AG08396 (cell line): ENCODE data around the gene ABCB8.

Experiments used
- DNase-seq: peaks from one replicate; pipeline ENCODE4 v3.0.0; 2012; ENCODE audit warnings: low spot score, mixed read lengths

ABCB8 gene

GRCh38 chr7:151028131-151028947 is at the start of gene ABCB8:
Gene ABCB8, plus strand, starts transcription at chr7:151028450. Its CDS starts 66 bp downstream, at chr7:151028516.
- DNase-seq: peak; percentile 100

GRCh38 chr7:150979713-150980390 is 48.4 kb upstream of the ABCB8 start:
- no peak for DNase-seq

- DNase-seq: no peak
These were observed 47.6 kb upstream of the ABCB8 start for GRCh38 chr7:150980663-150981062.

DNA sequence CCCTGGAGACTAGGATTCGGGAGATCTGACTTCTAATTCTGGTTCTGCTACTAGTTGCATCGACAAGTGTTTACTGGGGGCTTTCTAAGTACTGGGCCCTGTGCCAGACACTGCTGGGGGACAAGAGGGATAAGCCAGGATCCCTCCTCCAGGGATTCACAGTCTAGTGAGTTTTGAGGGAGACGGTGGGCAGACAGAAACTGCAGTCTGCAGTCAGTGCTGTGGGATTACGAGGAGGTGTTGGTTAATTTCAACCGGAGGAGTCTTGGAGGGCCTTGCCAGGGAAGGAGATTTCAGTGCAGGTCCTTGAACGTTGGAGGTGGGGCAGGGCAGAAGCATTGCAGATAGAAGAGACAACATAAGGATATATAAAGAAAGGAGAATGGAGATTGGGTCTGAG is 46.6 kb upstream of the ABCB8 start:
- DNase-seq: no peak

DNA sequence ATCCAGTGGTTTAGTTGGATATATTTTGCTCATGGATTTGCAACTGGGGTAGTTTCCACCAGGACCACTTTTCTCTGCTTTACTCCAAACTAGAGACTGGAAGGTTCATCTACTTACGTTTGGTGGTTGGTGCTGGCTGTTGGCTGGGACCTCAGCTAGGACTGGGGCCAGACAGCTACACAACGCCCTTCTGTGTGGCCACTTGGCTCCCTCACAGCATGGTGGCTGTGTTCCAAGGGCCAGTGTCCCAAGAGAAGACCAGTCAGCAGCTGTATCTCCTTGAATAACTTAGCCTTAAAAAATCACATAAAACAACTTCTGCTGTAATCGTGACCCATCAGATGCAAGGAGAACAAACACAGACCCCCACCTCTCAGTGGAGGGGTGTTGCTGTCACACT is 45.9 kb upstream of the ABCB8 start:
- DNase-seq: no peak

DNA sequence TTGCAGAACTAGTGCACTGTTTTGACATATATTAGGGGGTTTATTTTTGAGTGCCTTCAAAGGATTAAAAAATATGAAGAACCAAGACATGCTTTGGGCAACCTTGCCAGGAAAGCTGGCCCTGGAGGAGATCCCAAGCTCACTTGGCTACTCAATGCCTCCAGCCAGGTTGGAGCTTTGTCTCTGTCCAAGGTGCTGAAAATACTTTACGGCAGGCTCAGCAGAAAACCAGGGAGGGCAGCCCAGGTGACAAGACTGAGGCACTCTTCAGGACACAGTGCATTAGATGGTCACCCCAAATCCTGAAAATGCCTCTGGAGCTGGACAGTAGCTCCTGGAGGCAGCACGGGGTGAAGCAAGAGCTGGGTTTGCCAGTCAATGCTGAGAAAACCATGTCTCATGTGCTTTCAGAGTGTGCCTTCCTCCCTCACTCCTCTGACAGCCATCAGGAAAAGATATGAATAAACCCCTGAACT is 44.3 kb upstream of the ABCB8 start:
- DNase-seq: peak; percentile 59

DNA sequence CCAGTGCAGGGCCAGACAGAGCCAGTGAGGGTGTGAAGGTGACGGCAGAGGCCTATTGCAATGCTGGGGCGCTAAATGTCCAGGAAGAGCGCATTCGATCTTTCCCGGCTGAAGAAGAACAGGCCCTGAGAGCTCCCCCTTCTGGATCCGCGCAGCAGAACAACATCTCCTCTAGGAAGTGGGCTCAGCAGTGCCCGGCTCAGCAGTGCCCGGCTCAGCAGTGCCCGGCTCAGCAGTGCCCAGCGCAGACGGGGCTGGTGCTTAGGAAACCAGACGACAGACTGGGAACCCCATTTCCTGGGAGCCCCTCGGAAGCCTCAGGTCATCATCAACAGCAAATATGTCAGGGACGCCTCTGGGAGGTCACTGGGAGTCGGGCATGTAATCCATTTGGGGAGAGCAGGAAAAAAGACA is 42.1 kb upstream of the ABCB8 start:
- peak; percentile 82 for DNase-seq

GRCh38 chr7:150986556-150986955 is 41.7 kb upstream of the ABCB8 start:
- DNase-seq: no peak

DNA sequence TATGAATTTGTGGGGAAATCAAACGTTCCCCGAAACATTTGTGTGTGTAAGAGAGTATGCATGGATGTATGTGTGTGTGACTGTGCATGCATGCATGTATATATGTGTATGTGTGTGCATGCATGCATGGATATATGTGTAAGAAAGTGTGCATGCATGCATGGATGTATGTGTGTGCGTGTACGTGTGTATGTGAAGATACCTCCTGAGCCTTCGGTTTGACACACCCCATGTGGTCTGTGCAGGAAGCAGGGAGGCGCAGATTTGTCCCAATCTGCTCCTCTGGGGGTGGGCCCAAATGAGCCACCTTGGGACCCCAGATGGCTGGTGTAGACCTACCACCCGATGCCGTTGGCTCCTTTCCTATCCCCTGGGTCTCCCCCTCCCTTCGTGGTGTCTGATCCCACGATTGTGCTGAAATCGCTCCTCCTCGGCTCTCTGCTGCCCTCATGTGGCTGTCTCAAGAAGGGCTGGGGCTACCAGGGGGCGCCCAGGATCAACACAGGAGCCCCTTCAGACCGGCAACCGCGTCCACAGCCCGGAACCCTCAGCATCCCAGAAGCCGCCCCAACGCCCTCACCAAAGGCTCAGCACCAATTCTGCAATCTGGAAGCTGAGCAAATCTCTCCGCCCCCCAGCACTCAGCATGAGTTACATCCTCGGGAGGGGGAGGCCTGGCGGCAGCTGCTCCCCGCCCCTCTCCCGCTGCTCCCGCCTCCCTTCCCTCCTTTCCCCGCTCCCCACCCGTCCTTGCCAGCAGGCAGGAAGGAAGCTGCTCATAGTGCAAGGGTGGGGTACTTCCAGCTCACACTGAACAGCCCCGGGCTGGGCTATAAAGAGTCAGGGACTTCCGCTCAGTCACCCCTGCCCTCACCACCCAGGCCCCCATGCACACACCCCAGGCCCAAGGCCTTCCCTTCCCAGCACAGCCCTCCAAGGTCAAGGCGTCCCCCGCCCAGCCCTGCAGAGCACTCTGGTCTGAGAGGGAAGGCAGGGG is 39.7 kb upstream of the ABCB8 start:
- DNase-seq: peak; percentile 80

- DNase-seq: no peak
These were observed 38.8 kb upstream of the ABCB8 start for GRCh38 chr7:150989456-150989855.

DNA sequence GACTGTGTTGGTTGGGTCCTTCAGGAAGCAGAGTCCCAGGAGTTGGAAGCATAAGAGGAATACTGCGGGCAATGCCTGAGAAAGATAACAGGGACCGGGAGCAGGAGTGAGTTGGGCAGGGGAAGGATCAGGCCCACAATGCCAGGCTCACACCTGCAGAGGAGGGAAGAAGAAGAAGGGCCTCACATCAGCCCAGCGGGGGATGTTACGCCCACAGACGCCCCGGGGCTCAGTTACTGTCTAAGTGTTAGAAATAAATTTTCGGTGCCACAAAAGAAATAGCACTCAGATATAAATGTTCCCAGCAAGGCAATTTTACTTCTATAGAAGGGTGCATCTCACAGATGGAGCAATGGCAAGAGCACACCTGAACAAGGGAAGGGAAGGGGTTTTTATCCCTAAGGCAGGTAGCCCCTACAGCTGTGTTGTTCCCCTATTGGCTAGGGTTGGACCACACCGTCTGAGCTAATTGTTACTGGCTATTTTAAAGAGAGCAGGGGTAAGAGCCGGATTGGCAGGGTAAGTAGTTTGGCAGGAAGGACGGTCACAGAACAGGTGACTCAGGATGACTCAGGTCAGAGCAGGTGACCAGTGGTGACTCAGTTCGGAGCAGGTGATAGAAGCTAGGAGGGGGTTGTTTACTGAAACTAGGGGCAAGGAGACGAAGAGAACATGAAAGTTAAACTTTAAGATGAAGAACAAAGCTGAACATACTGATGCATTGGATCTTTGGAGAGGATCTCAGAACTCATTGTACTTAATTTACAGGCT is 37.6 kb upstream of the ABCB8 start, which contains the start of gene NOS3:
TSS of gene NOS3 (plus strand) at position 602 of the 771 bp plus-strand sequence. CDS start 2,787 bp downstream, outside the sequence.
- no peak for DNase-seq

DNA sequence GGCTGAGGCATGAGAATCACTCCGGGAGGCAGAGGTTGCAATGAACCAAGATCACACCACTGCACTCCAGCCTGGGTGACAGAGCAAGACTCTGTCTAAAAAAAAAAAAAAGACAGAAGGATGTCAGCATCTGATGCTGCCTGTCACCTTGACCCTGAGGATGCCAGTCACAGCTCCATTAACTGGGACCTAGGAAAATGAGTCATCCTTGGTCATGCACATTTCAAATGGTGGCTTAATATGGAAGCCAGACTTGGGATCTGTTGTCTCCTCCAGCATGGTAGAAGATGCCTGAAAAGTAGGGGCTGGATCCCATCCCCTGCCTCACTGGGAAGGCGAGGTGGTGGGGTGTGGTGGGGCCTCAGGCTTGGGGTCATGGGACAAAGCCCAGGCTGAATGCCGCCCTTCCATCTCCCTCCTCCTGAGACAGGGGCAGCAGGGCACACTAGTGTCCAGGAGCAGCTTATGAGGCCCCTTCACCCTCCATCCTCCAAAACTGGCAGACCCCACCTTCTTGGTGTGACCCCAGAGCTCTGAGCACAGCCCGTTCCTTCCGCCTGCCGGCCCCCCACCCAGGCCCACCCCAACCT is 36.1 kb upstream of the ABCB8 start:
- DNase-seq: no peak

- DNase-seq: no peak
These were observed 35.4 kb upstream of the ABCB8 start for GRCh38 chr7:150992833-150993302.

DNA sequence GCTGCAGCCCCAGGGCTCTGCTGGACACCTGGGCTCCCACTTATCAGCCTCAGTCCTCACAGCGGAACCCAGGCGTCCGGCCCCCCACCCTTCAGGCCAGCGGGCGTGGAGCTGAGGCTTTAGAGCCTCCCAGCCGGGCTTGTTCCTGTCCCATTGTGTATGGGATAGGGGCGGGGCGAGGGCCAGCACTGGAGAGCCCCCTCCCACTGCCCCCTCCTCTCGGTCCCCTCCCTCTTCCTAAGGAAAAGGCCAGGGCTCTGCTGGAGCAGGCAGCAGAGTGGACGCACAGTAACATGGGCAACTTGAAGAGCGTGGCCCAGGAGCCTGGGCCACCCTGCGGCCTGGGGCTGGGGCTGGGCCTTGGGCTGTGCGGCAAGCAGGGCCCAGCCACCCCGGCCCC is 34.7 kb upstream of the ABCB8 start:
- no peak for DNase-seq

- no peak for DNase-seq
These were observed 34.0 kb upstream of the ABCB8 start for GRCh38 chr7:150994141-150994837.

DNA sequence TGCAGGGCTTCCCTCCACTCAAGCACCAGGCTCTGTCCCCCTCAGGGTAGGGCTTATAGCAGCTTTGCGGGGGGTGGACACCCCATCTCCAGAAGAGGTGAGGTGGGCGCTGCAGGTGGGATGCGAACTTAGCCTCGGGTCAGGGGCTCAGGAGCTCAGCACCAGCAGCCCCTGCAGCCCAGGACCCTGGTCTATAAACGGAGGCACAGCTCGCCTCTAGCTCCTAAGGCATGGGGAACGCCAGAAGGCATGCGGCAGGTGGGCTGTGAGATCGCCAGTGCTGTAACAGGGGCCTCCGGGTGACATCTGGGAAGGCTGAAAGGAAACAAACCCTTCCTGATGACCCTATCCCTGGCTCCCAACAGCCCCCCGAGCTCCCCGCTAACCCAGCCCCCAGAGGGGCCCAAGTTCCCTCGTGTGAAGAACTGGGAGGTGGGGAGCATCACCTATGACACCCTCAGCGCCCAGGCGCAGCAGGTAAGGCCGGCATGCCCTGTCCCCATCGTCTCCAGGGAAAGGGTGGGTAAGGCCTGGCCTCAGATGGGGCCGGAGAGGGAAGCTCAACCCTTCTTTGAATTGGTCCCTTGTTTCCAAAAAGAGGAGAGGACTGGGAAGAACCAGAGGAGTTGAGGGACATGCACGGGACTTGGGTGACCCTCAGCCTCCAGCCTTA is 33.3 kb upstream of the ABCB8 start:
- no peak for DNase-seq

DNA sequence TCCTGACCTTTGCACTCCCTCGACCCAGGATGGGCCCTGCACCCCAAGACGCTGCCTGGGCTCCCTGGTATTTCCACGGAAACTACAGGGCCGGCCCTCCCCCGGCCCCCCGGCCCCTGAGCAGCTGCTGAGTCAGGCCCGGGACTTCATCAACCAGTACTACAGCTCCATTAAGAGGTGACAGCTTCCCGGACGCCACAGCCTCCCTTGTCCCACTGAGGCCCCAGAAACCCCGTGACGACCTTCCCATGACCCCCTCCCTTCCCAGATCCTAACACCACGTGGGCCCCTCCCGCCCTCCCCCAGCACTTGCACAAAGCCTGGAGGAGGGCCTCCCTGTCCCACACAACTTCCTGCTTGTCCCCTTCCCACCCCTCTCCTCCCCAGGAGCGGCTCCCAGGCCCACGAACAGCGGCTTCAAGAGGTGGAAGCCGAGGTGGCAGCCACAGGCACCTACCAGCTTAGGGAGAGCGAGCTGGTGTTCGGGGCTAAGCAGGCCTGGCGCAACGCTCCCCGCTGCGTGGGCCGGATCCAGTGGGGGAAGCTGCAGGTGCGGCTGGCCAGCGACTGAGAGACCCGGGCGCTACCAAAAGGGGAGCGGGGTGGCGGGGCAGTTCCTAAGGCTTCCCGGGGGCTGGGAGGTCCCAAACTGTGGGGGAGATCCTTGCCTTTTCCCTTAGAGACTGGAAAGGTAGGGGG is 31.7 kb upstream of the ABCB8 start:
- no peak for DNase-seq

DNA sequence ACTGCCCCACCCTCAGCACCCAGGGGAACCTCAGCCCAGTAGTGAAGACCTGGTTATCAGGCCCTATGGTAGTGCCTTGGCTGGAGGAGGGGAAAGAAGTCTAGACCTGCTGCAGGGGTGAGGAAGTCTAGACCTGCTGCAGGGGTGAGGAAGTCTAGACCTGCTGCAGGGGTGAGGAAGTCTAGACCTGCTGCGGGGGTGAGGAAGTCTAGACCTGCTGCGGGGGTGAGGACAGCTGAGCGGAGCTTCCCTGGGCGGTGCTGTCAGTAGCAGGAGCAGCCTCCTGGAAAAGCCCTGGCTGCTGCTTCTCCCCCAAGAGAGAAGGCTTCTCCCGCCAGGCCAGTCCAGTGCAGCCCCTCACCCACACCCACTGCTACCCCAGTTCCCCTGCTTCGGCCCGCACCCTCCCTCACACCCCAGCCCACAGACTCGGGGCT is 31.2 kb upstream of the ABCB8 start:
- no peak for DNase-seq

GRCh38 chr7:150997817-150998216 is 30.4 kb upstream of the ABCB8 start:
- no peak for DNase-seq
